ENCODE results near the gene SMOC1.

DNA sequence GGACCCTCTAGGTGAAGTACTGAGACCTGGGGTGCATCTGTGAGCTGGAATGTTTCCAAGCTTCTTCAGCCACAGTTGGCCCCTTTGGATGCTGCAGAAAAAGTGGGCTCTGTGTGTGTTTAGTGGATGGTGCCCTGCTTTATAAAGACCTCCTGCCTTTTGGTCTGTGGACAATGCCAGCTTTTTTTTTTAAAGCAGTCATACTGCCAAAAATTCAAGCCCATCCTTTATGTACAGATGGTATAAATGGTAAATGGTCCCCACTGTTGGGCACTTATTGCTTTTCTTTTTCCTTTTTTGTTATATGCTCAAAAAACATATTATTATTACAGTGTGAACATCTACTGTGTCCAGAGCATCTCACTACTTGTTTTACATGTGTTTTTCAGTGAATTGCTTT is 81.1 kb downstream of the SMOC1 start:
- TF ChIP-seq, protein P1, sequence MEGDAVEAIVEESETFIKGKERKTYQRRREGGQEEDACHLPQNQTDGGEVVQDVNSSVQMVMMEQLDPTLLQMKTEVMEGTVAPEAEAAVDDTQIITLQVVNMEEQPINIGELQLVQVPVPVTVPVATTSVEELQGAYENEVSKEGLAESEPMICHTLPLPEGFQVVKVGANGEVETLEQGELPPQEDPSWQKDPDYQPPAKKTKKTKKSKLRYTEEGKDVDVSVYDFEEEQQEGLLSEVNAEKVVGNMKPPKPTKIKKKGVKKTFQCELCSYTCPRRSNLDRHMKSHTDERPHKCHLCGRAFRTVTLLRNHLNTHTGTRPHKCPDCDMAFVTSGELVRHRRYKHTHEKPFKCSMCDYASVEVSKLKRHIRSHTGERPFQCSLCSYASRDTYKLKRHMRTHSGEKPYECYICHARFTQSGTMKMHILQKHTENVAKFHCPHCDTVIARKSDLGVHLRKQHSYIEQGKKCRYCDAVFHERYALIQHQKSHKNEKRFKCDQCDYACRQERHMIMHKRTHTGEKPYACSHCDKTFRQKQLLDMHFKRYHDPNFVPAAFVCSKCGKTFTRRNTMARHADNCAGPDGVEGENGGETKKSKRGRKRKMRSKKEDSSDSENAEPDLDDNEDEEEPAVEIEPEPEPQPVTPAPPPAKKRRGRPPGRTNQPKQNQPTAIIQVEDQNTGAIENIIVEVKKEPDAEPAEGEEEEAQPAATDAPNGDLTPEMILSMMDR (IDR thresholded peaks at IDR 0.05) = no peak
- TF ChIP-seq POLR2AphosphoS5 (IDR thresholded peaks at IDR 0.05; ENCODE audit: low read depth, low read length) = no peak
- TF ChIP-seq, protein P2, sequence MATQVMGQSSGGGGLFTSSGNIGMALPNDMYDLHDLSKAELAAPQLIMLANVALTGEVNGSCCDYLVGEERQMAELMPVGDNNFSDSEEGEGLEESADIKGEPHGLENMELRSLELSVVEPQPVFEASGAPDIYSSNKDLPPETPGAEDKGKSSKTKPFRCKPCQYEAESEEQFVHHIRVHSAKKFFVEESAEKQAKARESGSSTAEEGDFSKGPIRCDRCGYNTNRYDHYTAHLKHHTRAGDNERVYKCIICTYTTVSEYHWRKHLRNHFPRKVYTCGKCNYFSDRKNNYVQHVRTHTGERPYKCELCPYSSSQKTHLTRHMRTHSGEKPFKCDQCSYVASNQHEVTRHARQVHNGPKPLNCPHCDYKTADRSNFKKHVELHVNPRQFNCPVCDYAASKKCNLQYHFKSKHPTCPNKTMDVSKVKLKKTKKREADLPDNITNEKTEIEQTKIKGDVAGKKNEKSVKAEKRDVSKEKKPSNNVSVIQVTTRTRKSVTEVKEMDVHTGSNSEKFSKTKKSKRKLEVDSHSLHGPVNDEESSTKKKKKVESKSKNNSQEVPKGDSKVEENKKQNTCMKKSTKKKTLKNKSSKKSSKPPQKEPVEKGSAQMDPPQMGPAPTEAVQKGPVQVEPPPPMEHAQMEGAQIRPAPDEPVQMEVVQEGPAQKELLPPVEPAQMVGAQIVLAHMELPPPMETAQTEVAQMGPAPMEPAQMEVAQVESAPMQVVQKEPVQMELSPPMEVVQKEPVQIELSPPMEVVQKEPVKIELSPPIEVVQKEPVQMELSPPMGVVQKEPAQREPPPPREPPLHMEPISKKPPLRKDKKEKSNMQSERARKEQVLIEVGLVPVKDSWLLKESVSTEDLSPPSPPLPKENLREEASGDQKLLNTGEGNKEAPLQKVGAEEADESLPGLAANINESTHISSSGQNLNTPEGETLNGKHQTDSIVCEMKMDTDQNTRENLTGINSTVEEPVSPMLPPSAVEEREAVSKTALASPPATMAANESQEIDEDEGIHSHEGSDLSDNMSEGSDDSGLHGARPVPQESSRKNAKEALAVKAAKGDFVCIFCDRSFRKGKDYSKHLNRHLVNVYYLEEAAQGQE (IDR thresholded peaks at IDR 0.05; ENCODE audit: insufficient read depth in 1 of 2, low read depth in 2 of 2, low read length in 1 of 2) = no peak
- no peak for TF ChIP-seq SIN3A (IDR thresholded peaks at IDR 0.05; ENCODE audit: borderline replicate concordance, insufficient read depth, low read depth, low read length)

Data from Panc1 (cell line).